ENCODE data around the gene ORMDL3.

ORMDL3 gene

DNA sequence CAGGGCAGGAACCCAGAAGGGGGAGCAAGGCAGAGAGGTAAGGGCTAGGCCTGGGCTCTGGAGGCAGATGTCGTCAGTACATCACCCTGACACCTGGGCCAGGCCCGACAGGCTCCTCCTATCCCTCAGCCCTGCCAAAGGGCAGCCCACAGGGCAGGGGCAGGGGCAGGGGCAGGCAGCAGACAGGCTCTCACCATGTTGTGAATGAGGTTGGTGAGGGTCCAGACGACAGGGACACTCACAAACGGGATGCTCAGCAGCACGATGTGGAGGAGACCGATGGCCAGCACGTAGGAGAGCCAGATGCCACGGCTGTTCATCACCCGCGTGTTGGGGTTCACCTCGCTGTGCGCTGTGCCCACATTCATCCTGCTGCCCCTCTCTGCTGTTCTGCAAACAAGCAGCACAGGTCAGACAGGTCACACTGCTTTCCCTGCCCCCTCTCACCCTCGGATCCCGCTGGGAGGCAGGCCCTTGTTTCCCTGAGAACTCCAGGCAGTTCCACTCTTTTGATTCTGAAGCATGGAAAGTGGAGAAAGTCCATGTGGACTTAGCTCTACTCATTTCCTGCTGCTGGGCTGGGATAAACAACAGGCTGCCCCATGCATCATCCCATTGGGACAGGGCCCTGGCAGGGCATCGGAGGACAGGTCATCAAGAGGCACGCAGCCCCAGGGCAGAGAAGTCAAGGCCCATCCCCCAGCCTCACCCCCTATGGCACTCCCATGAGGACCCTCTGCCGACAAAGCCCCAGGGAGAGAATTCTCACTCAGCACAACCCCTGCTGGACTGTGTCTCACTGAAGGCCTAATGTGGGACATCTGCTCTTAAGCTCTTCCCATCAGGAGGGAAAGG, 3.3 kb downstream of the ORMDL3 start:
- H3K4me3 ChIP-seq (ENCODE audit: low read length): no peak overlapping the region
- peak; percentile 37 for DNase-seq (ENCODE audit: low read depth)
- TF ChIP-seq, protein P1, sequence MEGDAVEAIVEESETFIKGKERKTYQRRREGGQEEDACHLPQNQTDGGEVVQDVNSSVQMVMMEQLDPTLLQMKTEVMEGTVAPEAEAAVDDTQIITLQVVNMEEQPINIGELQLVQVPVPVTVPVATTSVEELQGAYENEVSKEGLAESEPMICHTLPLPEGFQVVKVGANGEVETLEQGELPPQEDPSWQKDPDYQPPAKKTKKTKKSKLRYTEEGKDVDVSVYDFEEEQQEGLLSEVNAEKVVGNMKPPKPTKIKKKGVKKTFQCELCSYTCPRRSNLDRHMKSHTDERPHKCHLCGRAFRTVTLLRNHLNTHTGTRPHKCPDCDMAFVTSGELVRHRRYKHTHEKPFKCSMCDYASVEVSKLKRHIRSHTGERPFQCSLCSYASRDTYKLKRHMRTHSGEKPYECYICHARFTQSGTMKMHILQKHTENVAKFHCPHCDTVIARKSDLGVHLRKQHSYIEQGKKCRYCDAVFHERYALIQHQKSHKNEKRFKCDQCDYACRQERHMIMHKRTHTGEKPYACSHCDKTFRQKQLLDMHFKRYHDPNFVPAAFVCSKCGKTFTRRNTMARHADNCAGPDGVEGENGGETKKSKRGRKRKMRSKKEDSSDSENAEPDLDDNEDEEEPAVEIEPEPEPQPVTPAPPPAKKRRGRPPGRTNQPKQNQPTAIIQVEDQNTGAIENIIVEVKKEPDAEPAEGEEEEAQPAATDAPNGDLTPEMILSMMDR (conservative IDR thresholded peaks at IDR 0.05; ENCODE audit: low read length): peak; percentile 26

DNA sequence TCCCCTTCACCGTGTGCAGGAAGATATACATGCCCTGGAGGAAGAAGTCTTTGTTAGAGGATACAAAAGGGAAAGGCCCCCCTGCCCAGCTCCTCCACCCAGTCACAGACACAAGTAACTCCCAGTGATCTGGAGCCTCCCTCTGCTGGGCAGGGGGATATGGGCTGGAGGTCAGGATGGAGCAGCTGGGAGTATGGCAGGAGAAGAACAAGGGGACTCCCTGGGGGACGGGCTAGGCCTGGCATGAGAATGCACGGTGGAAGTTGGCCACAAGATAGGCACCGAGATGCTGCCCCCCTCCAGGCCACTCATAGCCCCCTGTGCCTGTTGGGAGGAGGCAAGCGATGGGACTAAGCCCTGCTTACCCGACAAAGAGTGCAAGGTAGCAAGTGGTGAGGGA, 4.2 kb downstream of the ORMDL3 start:
- no peak overlapping the region for H3K4me3 ChIP-seq (ENCODE audit: low read length)
- TF ChIP-seq, protein P1 (conservative IDR thresholded peaks at IDR 0.05; ENCODE audit: low read length): no peak
- DNase-seq (ENCODE audit: low read depth): no peak

DNA sequence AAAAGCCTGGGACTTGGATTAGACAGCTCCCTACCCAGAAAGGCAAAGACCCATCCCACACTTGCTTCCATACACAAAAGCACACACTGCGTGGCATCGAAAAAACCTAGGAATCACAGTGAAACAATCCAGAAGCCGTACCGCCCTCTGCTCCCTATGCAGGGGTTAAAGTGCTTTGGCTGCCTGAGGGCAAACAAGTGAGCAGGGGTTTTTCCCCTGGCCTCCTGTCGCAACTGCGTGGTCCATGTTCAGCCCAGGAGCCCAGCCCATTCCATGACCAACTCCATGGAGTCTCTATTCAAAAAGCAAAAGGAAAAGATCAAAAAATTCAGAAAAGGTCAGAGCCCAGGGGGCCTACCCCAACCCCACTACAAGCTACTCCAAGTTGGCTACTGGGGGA, 5.4 kb downstream of the ORMDL3 start:
- H3K4me3 ChIP-seq (ENCODE audit: low read length): no peak overlapping the region
- DNase-seq (ENCODE audit: low read depth): no peak
- TF ChIP-seq, protein P1 (conservative IDR thresholded peaks at IDR 0.05; ENCODE audit: low read length): no peak

DNA sequence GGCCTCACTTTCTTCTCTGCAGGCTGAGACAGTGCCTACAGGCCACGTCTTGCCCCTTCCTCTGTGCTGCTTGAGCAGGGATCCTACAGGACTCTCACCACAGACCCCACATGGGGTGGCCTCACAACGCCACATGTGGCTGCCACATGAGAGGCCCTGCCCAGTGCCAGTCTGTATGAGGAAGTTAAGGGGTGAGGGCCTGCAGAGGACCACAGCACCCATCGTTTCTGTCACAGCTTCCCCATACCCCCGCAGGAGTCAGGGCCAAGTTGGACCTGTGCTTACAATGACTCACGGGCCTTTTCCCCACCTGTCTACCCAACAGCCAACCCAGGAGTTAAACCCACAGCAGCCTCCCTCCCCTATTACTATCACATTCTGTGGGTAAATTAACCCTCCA, 6.1 kb downstream of the ORMDL3 start:
- TF ChIP-seq, protein P1 (conservative IDR thresholded peaks at IDR 0.05; ENCODE audit: low read length): no peak
- no peak overlapping the region for H3K4me3 ChIP-seq (ENCODE audit: low read length)
- no peak for DNase-seq (ENCODE audit: low read depth)

DNA sequence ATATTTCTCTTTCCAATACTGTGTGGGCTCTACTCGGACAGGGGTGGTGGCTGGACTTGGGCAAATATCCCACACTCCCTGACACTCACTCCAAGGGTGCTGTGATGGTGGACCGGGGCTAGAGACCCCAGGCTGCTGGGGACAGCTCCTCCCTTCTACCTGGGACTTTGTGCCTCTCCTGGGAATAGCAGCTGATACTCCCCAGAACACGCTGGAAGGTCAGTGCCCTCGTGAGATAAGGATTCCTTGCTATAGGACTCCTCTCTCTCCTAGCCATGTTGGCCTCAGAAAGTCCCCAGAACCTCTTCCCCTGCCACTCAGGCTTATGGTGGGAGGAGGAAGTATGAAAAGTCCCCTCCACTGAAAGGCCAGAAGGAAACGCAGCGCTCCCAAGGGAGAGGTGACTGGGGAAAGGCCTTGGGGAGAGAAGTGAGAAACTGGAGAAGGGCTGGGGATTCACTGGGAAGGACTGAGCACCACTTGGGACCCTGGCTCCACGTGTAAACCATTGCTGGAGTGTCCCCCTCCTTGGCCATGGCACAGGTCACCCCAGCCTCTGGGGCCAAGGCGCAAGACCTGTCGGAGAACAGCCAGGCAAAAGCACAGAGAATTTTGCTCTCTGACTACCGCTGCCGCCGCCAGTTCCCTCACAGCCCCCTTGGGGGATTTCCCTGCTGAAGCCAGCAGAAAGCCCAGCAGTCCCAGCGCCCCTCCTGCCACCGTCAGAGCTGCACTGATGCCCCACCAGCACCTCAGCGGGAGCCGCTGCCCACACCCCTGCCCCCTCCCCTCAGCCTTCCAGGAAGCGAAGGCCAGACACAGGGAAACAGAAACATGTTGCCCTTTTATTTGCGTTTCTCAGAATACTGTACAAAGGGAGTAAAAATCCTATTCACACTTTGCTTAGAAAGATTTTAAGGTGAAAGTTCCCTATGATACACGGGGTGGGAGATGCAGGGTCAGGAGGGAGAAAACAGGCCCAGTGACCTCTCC, 6.9 kb downstream of the ORMDL3 start:
- H3K4me3 ChIP-seq (ENCODE audit: low read length): no peak overlapping the region
- TF ChIP-seq, protein P1 (conservative IDR thresholded peaks at IDR 0.05; ENCODE audit: low read length): no peak
- DNase-seq (ENCODE audit: low read depth): no peak

DNA sequence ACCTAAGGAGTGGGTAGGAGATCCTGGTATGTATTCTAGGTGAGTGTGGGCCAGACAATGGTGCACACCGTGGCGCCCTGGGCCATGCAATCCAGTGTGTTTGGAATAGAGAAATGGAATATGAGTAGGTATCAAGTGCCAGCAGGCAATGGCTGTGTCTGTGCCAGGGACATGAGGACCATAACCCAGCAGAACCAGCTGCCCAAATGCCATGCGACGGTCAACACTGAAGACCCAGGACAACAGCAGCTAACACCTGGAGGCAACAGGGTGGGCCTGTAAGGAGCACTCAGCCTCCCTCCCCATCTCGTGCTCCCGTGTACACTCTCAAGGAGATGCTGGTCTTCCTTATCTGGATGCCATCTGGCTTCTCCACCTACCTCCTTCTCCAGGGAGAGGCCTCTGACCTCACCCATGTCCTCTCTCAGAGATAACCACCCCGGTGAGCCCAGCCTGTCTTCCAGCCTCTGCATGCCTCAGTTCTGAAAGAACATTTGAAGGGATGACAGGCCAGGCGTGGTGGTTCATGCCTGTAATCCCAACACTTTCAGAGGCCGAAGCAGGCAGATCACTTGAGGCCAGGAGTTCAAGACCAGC, 8.2 kb downstream of the ORMDL3 start:
- no peak for DNase-seq (ENCODE audit: low read depth)
- H3K4me3 ChIP-seq (ENCODE audit: low read length): no peak overlapping the region
- TF ChIP-seq, protein P1 (conservative IDR thresholded peaks at IDR 0.05; ENCODE audit: low read length): no peak

All from AG10803 (cell line).